Daoy (cell line): ENCODE measurements around the gene ZNHIT2. TPM values are rescaled to one million over a fixed set of nuclear protein-coding genes. Genes with fewer than 3 reads are reported as not detected.

Source experiments
- DNase-seq: peaks from one replicate; pipeline ENCODE4 v3.0.0-alpha.2; 2015; ENCODE audit warnings: low read depth
- total RNA-seq: library from RNA; depleted of rRNA; stranded (reverse); fragments of >200 nt; shearing (Covaris generic); gene quantifications from 2 replicates; pipeline ENCODE4 v1.2.3, GENCODE V29; 2014

ZNHIT2 gene
- total RNA-seq, 1 experiment from 2014 or later = 18.2 TPM

DNA sequence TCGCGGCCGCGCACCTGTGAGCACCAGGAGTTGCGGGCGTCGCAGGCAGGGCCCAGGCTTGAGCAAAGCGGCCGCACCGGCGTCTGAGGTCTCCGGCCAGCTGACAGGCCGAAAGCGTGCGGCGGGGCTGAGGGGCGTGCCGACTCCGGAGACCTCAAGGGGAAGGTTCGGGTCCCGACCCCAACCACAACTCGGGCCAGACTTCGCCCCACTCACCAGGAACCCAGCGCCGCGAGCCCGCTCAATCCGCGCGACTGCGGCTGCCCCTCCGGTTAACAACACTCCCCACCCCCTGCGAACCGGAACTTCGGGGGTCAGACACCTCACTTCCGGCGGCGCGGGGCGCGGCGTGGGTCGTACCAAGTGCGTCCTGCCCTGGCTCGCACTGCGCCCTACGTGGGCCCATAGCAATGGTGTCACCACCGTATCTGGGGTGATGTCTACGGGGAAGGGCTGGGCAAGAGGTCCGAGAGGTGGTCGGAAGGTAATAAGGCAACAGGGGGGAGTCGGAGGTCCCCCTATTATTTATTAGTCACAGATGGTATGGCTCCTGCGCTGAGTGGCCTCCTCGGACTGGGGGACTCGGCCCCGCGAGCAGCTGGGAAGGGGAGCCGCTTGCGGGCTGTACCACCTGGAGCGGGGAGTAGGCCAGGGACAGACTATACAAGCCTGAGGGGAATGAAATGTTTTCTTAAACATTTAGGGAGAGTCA, 16.9 kb upstream of the ZNHIT2 start, which contains the start of gene SYVN1:
Gene SYVN1 (minus strand): TSS at position 280 of the 712 bp plus-strand sequence. CDS start 918 bp downstream, outside the sequence.
- peak; percentile 92 for DNase-seq

DNA sequence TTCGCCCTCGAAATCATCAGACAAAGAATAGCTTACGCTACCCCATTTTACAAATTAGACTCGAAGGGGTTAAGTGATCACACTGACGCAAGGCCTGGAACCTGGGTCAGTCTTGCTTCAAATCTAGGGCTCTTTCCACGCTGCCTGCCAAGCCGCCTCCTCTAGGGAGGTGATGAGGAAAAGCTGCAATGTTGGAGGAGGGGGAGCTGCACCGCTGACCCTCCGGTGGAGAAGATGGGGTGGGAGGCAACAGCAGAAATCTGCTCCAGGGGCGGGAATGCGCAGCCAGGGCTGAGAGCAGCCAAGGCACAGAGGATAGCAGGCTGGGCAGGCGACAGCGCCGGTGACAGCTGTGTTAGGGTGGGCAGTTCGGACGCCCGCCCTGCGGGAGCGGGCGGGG, 16.2 kb upstream of the ZNHIT2 start:
- DNase-seq = no peak

DNA sequence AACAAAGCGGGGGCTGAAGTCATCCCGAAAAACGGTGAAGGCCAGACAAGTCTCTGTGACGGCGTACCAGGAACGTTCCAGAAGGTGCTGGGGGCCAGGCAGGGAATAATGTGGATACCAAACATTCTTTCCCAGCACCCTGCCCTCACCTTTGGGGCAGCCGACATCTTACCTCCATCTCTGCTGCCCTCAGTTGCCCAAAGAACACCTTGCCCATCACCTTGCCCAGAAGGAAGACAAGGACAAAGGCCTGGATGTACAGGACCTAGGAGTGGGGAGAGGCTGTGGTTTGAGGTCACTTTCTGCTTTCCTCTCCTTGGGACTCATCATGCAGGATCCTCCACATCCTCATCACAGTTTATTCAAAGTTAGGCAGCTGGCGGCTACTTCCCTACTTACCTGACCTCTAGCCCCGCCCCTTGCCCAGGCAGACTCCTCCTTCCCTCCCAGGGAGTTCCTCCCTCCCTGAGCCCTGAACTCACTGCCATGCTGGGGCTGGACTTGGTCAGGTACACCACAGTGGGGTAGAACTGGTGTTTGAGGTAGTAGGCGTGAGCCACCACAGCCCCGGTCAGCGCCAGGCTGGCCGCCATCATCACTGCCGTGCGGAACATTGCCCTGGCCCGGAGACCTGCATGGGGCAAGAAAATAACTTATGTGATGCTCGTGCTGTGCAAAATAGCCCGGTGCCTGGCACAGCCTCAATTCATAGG, 15.6 kb upstream of the ZNHIT2 start:
- DNase-seq = no peak

DNA sequence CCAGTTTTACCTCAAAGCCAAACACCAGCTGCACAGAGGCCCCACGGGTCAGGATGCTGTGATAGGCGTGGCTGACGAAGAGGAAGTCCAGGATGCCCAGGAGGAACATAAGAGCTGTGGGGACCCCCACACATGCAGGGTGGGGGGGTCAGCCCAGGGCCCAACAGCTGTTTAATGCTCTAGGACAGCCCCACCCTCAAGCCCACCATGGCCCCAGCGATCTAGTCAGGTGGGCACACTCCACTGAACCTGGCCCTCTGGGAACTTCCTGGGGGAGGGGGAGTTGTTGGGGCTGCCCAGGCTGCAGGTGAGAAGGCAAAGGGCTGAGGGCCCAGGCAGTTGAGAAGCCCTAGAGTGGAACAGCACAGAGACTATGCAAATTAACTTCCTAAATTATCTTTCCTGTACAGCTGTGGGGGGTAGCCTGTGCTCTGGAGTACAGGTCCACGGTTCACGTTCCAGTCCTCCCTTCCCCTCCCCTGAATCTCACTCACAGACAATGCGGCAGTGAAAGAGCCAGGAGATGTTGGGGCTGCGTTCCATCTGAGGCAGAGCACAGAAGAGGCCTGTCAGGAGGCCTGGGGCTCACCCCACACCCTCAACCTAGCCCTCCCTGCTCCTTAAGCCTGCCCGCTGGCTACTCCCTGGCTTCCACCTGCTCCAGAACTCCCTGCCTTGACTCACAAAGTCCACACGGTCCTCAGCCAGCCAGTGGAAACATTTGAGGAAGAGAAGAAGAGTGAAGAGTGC, 14.9 kb upstream of the ZNHIT2 start:
- DNase-seq = no peak

DNA sequence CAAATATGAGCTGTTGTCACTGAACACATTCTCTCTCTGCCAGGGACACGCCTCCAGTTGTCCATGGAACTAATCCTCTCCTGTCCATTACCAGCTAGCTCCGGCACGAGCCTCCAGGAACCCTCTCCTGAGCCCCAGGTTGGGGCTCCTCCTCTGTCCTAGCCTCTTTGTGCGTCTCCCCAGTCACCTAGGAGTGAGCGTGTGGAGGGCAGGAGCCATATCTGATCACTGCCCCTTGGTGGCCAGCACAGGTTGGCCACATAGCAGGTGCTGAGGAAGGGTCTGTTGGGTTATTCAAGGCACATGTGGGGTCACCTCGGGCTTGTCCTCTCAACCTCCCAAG, 14.4 kb upstream of the ZNHIT2 start:
- DNase-seq = no peak

DNA sequence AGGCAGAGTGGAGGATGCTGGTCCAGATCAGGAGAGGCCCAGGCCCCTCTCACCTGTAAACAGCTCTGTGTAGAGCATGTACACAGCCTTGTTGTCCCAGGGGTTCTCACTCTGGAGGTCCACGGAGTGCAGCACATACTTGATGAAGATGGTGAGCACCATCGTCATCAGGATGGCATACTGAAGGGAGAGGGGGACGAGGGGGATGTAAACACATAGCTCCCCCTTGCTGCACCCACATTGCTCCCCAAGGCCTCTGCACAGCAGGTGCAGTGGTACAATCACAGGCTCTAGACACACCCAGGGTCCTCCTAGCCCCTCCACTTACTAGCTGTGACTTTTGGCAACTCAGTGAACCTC, 13.9 kb upstream of the ZNHIT2 start:
- DNase-seq = no peak

DNA sequence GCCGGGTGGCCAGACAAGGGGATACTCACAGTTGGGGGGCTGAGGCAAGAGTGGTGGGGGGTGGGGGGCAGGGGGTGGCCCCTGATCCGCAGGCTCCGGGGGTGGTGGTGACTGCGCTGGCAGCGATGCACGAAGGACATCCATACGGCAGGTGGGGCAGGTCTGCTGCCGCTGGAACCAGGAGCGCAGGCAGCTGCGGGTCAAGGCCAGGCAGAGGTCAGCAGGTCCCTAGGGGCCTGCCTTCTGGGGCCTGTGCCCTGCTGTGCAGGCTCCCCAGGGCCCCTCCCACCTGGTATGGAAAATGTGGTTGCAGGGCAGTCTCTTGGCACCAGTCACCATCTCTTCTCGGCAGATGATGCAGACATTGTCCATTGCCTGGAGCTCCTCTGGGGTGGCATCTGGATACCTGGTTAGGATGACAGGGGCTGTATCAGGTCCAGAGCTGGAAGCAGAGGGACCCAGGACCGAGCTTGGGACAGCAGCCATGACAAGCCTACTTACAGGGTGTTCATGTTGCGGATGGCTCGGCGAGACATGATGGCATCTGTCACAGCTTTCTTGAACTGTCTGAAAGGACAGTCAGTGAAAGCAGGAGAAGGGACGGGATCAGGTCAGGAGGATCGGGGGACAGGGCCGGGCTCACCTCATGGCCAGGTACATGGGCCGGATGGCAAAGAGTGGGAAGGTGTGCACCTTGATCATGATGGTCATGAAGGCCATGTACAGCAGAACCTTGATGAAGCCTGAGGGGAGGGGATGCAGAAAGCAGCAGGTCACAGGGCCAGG, 13.3 kb upstream of the ZNHIT2 start:
- no peak for DNase-seq

DNA sequence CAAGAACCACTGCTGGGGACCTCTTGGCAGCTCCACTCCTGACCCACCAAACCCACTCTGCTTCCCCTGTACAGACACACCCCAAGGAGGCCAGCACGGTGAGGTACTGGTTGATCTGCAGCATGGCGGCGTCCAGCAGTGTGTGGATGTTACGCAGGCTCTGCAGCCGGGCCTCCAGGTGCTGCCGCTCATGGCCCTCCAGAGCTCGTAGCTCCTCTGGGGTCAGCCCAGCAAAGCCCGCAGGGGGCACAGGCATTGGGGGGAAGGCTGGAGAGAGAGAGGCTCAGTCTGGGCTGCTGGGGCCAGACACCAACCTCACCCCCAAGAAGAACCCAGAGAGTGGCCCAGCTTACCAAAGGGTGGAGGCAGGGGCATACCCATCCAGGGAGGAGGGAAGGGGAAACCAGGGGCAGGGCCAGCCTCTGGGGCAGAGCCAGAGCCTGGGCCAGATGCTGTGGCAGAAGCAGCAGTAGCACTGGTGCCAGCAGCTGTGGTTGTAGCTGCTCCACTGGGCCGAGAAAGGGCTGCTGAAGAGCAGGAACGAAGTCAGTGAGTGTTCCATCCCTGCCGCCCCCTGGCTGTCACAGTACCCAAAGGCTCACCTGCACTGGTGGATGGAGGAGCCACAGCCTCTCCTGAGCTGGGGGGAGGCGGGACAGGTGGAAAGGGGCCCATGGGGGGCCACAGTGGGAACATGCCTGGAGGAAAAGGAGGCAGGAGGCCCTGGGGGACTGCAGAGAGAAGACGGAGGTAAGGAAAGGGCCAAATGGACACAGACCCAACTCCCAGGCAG, 12.3 kb upstream of the ZNHIT2 start:
- DNase-seq = no peak

DNA sequence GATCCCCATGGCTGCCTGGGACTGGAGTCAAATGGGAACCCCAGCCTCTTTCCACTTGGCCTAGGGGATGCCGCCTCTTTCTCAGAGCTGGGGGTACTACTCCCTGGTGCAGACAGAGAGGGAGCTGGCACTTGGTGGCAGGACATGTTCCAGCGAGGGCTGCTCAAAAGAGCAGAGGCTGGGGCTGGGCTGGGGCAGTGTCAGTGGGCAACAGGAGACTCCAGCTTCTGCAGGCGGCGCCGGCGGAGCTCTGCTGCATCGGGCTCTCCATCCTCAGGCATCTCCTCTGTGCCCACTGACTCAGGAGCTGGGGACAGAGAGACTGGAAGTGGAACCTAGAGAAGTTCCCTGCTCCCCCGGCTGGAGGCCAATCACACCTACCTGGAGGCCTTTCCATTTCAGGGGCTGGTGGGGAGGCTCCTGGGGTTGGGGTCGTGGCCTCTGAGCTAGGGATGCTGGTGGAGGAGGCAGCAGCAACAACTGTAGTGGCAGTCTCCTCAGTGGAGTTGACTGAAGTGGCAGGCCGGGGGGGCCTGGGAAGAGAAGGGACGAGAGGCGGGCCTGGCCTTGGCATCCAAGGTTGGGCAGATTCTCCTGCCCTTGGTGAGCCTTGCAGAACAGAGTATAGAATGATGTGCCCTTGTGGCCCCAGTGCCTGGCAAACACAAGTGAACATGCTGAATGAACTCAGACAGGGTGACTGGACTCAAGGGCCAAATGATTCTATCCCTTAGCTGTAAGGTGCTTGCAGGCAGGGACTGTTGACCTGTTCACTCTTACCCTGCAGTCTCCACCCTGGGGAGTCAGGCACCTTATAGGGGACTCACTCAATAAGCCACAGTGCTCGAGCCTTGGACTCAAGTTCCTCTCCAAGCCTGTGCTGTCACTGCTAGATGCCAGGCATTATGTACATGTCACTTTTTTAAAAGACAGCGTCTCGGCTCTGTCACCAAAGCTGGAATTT, 11.0 kb upstream of the ZNHIT2 start:
- no peak for DNase-seq

DNA sequence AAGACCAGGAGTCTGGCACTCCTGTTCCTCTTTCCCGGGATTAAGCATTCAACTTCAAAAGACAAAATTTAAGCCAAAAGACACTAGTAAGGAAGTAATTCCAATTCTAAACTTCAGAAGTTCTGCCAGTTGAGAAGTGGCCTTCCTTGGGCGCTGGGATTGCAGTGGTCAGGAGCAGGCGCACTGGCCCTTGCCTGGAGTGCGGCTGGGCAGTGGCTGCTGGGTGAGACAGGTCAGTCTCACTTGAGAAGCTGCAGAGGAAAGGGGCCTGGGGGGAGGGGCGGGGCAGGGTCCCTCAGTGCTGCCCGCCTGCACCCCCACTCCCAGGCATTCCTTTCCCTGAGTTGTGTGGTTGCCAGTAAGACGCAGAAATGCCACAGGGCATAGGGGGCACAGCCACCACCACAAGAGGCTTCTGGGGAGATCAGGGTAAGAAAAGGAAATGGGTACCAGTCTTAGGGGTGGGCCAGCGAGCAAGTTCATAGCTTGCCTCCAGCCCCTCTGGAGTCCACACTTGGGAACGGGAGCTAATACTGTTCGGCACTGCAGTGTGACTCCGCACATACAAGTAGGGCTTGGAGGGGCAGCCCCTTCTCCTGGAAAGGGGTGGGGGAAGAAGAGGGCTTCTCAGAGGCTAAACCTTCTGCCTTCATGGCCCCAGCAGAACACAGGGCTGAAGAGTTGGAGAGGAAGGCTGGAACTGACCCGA, 10.1 kb upstream of the ZNHIT2 start:
- DNase-seq = no peak

DNA sequence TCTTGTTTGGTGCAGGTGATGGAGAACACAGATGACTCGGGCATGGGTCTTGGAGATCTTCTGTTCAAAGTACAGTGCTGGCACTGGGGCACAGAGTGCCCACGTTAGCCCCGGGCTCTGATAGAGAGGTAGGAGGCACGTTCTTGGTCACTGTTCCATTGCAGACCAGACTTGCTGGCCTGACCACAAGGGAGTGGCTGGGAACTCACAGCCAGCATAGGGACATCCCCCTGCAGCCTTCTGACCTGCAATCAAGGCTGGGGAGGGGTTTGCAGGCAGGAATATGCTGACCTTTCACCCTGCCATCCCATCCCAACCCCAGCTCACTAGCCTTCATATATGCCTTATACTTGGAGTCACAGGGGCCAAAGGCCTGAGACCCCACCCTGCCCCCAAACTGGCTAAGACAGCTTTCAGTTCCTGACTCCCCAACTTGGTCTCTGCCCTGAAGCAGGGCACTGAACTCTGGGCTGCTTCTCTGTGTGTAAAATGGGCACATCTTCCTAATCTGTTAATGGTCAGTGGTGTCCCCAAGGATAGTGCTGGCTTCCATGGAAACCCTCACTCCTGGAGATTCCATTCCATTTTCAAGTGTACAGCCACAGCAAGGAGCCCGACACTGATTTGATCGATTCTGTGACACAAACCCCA, 9.2 kb upstream of the ZNHIT2 start:
- DNase-seq = no peak

DNA sequence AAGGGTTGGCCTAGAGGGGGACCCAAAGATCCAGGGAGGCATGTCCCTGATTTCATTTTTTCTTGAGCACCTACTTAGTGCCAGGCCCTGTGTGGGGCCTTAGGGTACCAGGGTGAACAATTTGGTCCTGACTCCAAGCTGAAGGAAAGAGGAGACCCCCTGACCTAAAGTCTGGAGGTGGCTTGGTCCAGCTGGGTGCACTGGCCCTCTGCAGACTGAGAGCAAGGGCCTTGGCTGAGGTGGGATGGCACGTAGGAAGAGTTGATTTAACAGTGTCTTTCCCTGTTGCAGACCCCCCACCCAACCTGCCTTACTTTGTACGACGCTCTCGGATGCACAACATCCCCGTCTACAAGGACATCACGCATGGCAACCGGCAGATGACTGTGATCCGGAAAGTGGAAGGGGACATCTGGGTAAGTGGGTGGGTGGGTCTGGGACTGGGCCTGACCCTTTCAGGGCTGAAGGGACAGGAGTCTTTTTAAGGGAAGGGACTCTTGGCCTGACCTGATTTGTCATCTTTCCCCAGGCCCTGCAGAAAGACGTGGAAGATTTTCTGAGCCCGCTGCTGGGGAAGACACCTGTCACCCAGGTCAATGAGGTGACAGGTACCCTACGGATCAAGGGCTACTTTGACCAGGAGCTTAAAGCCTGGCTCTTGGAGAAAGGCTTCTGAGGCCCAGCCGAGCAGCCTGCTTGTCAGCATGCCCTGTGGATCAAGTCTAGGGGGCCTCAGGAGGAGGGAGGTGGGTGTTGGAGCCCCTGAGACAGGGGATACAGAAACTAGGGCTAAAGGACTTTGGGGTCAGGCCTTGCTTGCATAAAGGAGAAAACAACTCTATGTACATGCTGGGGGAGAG, 7.9 kb upstream of the ZNHIT2 start:
- no peak for DNase-seq

DNA sequence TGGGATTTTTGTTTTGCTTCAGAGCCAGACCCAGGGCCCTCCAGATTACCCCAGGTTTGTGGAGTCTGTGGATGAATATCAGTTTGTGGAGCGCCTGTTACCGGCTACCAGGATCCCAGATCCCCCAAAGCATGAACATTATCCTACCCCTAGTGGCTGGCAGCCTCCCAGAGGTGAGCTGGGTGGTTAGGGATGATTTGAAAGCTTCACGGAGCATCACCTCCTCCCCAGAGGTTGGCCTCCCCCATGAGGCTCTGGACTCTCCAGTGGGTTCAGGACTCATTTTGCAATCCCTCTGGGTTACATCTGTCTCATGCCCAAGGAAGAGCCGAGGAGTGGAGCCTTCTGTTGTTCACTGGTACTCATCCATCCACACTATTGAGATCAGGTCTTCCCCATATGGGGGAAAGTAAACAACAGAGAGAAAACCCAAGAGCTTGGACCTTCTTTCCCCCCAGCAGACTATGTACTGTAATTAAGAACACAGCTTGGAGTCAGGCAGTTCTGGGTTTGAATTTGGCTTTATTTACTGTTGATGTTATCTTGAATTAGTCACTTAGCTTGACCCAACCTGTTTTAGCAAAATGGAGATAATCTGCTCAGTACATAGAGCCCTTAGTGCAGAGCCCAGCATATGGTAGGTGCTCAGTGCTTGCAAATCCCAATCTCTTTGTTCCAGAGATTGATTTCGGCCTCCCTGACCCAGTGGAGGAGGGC, 7.1 kb upstream of the ZNHIT2 start:
- DNase-seq = no peak

DNA sequence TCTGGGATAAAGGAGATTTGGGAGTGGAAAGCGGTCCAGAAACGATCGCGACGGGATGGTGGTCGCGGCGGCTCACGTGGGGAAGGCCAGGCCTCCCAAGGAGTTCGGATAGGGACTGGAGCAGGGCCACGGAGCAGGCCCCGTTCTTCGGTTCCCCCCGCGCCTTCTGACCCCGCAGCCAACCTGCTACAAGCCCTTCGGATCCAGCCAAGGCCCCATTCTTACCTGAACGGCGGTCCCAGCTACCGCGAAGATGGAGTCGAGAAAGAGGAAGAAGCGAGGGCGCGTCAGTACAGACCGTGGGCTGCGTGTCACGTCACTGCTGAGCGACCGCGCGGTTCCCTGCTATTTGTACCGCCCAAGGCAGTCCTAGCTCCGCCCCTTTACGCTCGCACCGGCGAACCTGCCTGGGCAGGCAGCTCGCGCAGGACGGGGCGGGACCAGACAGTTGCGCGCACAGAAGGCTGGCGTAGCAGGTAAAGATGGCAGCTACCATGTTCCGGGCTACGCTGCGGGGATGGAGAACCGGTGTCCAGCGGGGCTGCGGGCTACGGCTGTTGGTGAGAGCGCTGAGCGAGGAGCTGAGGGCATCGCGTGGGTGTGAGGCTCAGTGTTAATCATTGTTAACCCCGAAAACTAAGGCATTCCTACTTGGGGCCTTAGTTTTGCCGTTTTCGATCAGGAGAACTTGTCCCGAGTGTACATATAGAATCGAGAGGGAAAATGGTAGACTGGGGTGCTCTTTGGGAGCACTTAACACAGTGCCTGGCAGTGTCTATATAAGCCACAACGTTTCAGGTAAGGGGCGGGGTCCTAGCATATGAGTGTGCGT, 4.6 kb upstream of the ZNHIT2 start, which contains the start of the genes FAU and MRPL49:
Gene FAU (minus strand): TSS at position 270 of the 832 bp plus-strand sequence. CDS start 321 bp downstream, outside the sequence.
Gene MRPL49 (plus strand): TSS at position 457 of the 832 bp plus-strand sequence. CDS start 26 bp downstream, at position 483.
- peak; percentile 99 for DNase-seq

DNA sequence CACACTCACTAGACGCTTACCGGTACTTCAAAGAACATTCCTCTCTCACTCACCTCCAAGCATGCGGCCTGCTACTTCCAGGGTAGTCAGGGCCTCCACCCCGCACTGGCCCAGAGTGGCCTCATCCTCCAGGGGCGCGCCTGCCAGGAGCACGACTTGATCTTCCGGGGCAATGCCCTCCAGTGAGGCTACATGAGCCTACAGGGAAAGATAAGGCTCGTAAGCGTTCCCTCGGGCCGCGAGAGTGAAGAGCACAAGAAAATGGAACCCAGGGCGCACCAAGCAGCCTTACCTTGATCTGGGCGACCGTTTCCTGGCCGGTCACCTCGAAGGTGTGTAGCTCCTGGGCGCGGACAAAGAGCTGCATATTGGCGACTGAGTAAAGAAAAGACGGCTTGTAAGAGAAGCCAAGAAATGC, 4.0 kb upstream of the ZNHIT2 start:
- no peak for DNase-seq

DNA sequence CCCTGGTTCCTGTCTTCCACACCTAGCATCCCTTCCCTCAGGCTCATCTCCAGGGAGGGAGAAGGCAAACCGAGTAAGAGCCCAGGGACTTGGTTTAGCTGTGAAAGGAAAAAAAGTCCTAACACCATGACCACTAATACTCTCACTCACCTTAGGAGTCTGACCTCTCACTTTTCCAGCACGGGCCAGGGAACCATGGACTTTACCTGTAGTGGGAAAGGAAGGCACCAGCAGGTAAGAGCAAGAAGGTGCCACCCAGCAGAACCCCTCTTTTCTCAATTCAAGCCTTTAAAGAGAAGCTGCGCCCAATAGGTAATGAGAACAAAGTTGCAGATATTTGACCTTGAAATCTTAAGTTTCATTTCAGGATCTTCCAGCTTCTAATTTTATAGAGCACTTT, 3.3 kb upstream of the ZNHIT2 start:
- no peak for DNase-seq
